MM.1S (cell line): ENCODE data around the gene PMPCA.

ENCODE experiments used
- DNase-seq: peaks from one replicate; pipeline ENCODE4 v3.0.0-alpha.2; 2015
- H2AFZ ChIP-seq: fragments of 300-600 bp; sonication (generic); 2 replicates; pipeline ENCODE4 v1.6.0; 2016; ENCODE audit warnings: antibody characterized with exemption, low read length
- H3F3A ChIP-seq: fragments of 300-600 bp; sonication (generic); 2 replicates; pipeline ENCODE4 v1.6.1; 2016; ENCODE audit warnings: mild to moderate bottlenecking, antibody characterized with exemption, low read length, moderate library complexity, mixed read lengths; ENCODE audit not compliant: insufficient read depth
- H3K27ac ChIP-seq: fragments of 300-600 bp; sonication (generic); 2 replicates; pipeline ENCODE4 v1.5.1; 2016; ENCODE audit warnings: mild to moderate bottlenecking, low read length
- H3K27me3 ChIP-seq: fragments of 300-600 bp; sonication (generic); replicated peaks from 2 replicates; pipeline ENCODE4 v1.6.0; 2016; ENCODE audit warnings: low read length; ENCODE audit not compliant: insufficient read depth
- H3K36me3 ChIP-seq: fragments of 300-600 bp; sonication (generic); replicated peaks from 2 replicates; pipeline ENCODE4 v1.6.1; 2016; ENCODE audit warnings: mild to moderate bottlenecking, low read length, mixed read lengths; ENCODE audit not compliant: insufficient read depth
- H3K4me1 ChIP-seq: fragments of 300-600 bp; sonication (generic); 2 replicates; pipeline ENCODE4 v1.6.1; 2016; ENCODE audit warnings: low read length, mixed read lengths
- H3K4me2 ChIP-seq: fragments of 300-600 bp; sonication (generic); 2 replicates; pipeline ENCODE4 v1.6.0; 2016; ENCODE audit warnings: low read depth, low read length
- H3K4me3 ChIP-seq: fragments of 300-600 bp; sonication (generic); 2 replicates; pipeline ENCODE4 v1.5.1; 2016; ENCODE audit warnings: low read length, mixed read lengths
- H3K79me2 ChIP-seq: fragments of 300-600 bp; sonication (generic); 2 replicates; pipeline ENCODE4 v1.6.1; 2016; ENCODE audit warnings: mixed run types, low read length, mixed read lengths
- H3K9ac ChIP-seq: fragments of 300-600 bp; sonication (generic); 2 replicates; pipeline ENCODE4 v1.6.1; 2016; ENCODE audit warnings: low read length, mixed read lengths
- H3K9me2 ChIP-seq: fragments of 300-600 bp; sonication (generic); replicated peaks from 2 replicates; pipeline ENCODE4 v1.6.1; 2016; ENCODE audit warnings: mild to moderate bottlenecking, low read length, mixed read lengths; ENCODE audit not compliant: insufficient read depth
- H3K9me3 ChIP-seq: fragments of 300-600 bp; sonication (generic); replicated peaks from 2 replicates; pipeline ENCODE4 v1.6.1; 2016; ENCODE audit warnings: mild to moderate bottlenecking, low read length, mixed read lengths; ENCODE audit not compliant: insufficient read depth
- H4K20me1 ChIP-seq: fragments of 300-600 bp; sonication (generic); 2 replicates; pipeline ENCODE4 v1.6.1; 2016; ENCODE audit warnings: mild to moderate bottlenecking, low read length, moderate library complexity, mixed read lengths; ENCODE audit not compliant: insufficient read depth
- CTCF ChIP-seq: fragments of 300-600 bp; sonication (generic); IDR thresholded peaks from 2 replicates; pipeline ENCODE4 v1.5.1; 2016; ENCODE audit warnings: antibody characterized with exemption, low read length, mixed read lengths
- EZH2 ChIP-seq: fragments of 300-600 bp; sonication (generic); optimal IDR thresholded peaks from 2 replicates; pipeline ENCODE3; 2017; ENCODE audit warnings: low read depth, mild to moderate bottlenecking, antibody characterized with exemption, low read length, mixed read lengths
- EZH2phosphoT487 ChIP-seq: fragments of 300-600 bp; sonication (generic); IDR thresholded peaks from 2 replicates; pipeline ENCODE4 v1.6.1; 2018; ENCODE audit warnings: antibody characterized with exemption, low read length

Gene PMPCA

DNA sequence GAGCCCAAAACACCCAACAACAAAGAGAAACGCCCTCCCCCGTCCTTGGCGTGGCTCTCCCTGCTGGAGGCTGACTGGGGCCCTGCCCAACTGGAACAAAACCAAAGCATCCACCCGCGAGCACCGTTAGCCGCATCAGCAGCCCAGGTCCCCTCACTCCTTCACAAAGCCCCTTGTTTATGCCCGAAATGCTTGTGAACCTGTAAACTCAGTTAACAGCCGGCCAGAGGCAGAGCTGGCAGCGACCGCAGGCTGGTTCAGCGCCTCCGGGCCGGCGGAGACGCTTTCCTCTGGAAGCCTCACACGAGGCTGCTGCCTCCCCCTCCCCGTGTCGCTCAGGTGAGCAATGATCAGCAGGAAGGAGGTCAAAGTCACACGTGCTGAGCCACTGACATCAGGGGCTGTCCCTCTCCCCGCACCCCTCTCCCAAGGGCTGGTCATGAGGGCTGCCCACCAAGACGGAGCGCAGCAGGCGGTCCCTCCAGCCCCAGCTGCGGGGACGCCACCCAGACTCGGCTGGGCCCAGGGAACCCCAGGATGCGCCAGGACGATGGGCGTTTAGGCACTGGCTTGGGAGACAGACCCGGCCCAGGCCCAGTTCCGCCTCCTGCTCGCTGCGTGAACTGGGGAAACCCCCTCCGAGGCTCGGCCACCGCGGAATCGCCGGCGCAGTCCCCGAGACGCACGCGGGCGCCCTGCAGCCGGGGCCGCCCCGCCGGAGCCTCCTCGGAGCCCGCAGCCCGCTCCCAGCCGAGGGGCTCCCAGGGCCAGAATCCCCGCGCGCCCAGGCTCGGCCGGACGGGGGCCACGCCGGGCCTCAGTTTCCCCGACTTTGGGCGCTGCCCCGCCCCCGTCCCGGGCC is 11.1 kb upstream of the PMPCA start:
- Histone ChIP-seq H3K4me2 (peak overlapping the region; percentile 93), H3K36me3 (no peaks in the 10 kb centered on the region), H3K79me2 (peaks cover 29% of the 10 kb centered on the region), H2AFZ (peak overlapping the region; percentile 47; the same call in 1 of the 2 replicates), H3K9me3 (no peaks in the 10 kb centered on the region), H3K27ac (no peak overlapping the region), H4K20me1 (no peaks in the 10 kb centered on the region), H3K9ac (peak overlapping the region; percentile 80), H3K27me3 (no peaks in the 10 kb centered on the region), H3F3A (no peaks in the 10 kb centered on the region), H3K4me1 (peaks cover 19% of the 10 kb centered on the region), H3K4me3 (peak overlapping the region; percentile 100), H3K9me2 (no peaks in the 10 kb centered on the region)
- no peak for TF ChIP-seq CTCF
- no peak for TF ChIP-seq EZH2
- TF ChIP-seq EZH2phosphoT487: no peak
- DNase-seq: peak; percentile 38

- peaks cover 27% of the 10 kb centered on the region for H3K4me1 ChIP-seq
- peak within 1 kb of the TSS; percentile 78 for H2AFZ ChIP-seq
- peak within 1 kb of the TSS; percentile 93 for H3K4me2 ChIP-seq
- peak within 1 kb of the TSS; percentile 100 for H3K4me3 ChIP-seq
- H3K27ac ChIP-seq: no peak within 1 kb of the TSS
- TF ChIP-seq EZH2phosphoT487 (no peak), CTCF (peak; percentile 82), EZH2 (no peak)
- DNase-seq: peak; percentile 94
- no peaks in the 10 kb centered on the region for H3K27me3 ChIP-seq
- H3F3A ChIP-seq: 0 out of 2 replicates have a peak, but pooled peaks cover 4% of the 10 kb centered on the region
- H4K20me1 ChIP-seq: no peaks in the 10 kb centered on the region
- no peaks in the 10 kb centered on the region for H3K9me2 ChIP-seq
- no peaks in the 10 kb centered on the region for H3K36me3 ChIP-seq
- no peaks in the 10 kb centered on the region for H3K9me3 ChIP-seq
- H3K9ac ChIP-seq: peak within 1 kb of the TSS; percentile 80
- peaks cover 29% of the 10 kb centered on the region for H3K79me2 ChIP-seq
Observed at GRCh38 chr9:136400038-136400834, 10.2 kb upstream of the PMPCA start, which contains the start of gene SNAPC4. TSS of gene SNAPC4 (minus strand) at chr9:136400170. CDS start at chr9:136398428, 1,742 bp downstream.

- Histone ChIP-seq H3K4me3 (no peak overlapping the region), H3K4me2 (no peak overlapping the region), H3K9me3 (no peaks in the 10 kb centered on the region), H2AFZ (no peak overlapping the region), H3K4me1 (peaks cover 34% of the 10 kb centered on the region), H4K20me1 (no peaks in the 10 kb centered on the region), H3K79me2 (peaks cover 24% of the 10 kb centered on the region), H3K27ac (no peak overlapping the region), H3K27me3 (no peaks in the 10 kb centered on the region), H3F3A (0 out of 2 replicates have a peak, but pooled peaks cover 4% of the 10 kb centered on the region), H3K9ac (no peak overlapping the region), H3K36me3 (no peaks in the 10 kb centered on the region), H3K9me2 (no peaks in the 10 kb centered on the region)
- TF ChIP-seq EZH2phosphoT487: no peak
- TF ChIP-seq CTCF: no peak
- TF ChIP-seq EZH2: no peak
- no peak for DNase-seq
Observed at GRCh38 chr9:136401173-136401922, 9.1 kb upstream of the PMPCA start.
